Ishikawa (cell line): ENCODE data around the gene GABRA5.

Experiments used
- CEBPB ChIP-seq: IDR thresholded peaks from 2 replicates; pipeline ENCODE4 v1.6.1; 2012
- CREB1 ChIP-seq: IDR thresholded peaks from 2 replicates; pipeline ENCODE4 v1.6.1; 2012; ENCODE audit warnings: low read depth
- EGR1 ChIP-seq: IDR thresholded peaks from 2 replicates; pipeline ENCODE4 v1.6.1; 2012
- EP300 ChIP-seq: IDR thresholded peaks from 2 replicates; pipeline ENCODE4 v1.6.1; 2012; ENCODE audit warnings: borderline replicate concordance
- FOXM1 ChIP-seq: IDR thresholded peaks from 2 replicates; pipeline ENCODE4 v1.6.1; 2012; ENCODE audit warnings: low read depth, borderline replicate concordance
- MAX ChIP-seq: IDR thresholded peaks from 2 replicates; pipeline ENCODE4 v1.6.1; 2012
- NFIC ChIP-seq: IDR thresholded peaks from 2 replicates; pipeline ENCODE4 v1.6.1; 2012
- RAD21 ChIP-seq: IDR thresholded peaks from 2 replicates; pipeline ENCODE4 v1.6.1; 2012; ENCODE audit warnings: low read depth
- TAF1 ChIP-seq: IDR thresholded peaks from 2 replicates; pipeline ENCODE4 v1.6.1; 2012; ENCODE audit warnings: low read depth, mild to moderate bottlenecking
- TCF12 ChIP-seq: IDR thresholded peaks from 2 replicates; pipeline ENCODE4 v1.6.1; 2012; ENCODE audit warnings: low read depth
- TEAD4 ChIP-seq: IDR thresholded peaks from 2 replicates; pipeline ENCODE4 v1.6.1; 2012
- USF1 ChIP-seq: IDR thresholded peaks from 2 replicates; pipeline ENCODE4 v1.6.1; 2012
- YY1 ChIP-seq: IDR thresholded peaks from 2 replicates; pipeline ENCODE4 v1.6.1; 2012; ENCODE audit warnings: low read depth
- ZBTB7A ChIP-seq: IDR thresholded peaks from 2 replicates; pipeline ENCODE4 v1.6.1; 2012; ENCODE audit warnings: low read depth
- TF ChIP-seq, protein P1 (sequence below): IDR thresholded peaks from 2 replicates; pipeline ENCODE4 v1.6.1; 2012; ENCODE audit warnings: low read depth, mild to moderate bottlenecking

GABRA5 gene

GRCh38 chr15:26968806-26969205 lies 101.9 kb downstream of the GABRA5 start:
- TF ChIP-seq ZBTB7A: no peak
- TF ChIP-seq, protein P1, sequence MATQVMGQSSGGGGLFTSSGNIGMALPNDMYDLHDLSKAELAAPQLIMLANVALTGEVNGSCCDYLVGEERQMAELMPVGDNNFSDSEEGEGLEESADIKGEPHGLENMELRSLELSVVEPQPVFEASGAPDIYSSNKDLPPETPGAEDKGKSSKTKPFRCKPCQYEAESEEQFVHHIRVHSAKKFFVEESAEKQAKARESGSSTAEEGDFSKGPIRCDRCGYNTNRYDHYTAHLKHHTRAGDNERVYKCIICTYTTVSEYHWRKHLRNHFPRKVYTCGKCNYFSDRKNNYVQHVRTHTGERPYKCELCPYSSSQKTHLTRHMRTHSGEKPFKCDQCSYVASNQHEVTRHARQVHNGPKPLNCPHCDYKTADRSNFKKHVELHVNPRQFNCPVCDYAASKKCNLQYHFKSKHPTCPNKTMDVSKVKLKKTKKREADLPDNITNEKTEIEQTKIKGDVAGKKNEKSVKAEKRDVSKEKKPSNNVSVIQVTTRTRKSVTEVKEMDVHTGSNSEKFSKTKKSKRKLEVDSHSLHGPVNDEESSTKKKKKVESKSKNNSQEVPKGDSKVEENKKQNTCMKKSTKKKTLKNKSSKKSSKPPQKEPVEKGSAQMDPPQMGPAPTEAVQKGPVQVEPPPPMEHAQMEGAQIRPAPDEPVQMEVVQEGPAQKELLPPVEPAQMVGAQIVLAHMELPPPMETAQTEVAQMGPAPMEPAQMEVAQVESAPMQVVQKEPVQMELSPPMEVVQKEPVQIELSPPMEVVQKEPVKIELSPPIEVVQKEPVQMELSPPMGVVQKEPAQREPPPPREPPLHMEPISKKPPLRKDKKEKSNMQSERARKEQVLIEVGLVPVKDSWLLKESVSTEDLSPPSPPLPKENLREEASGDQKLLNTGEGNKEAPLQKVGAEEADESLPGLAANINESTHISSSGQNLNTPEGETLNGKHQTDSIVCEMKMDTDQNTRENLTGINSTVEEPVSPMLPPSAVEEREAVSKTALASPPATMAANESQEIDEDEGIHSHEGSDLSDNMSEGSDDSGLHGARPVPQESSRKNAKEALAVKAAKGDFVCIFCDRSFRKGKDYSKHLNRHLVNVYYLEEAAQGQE: no peak
- TF ChIP-seq CREB1: no peak
- TF ChIP-seq NFIC: no peak
- TF ChIP-seq TCF12: no peak
- no peak for TF ChIP-seq CEBPB
- TF ChIP-seq TEAD4: no peak
- TF ChIP-seq EGR1: no peak

DNA sequence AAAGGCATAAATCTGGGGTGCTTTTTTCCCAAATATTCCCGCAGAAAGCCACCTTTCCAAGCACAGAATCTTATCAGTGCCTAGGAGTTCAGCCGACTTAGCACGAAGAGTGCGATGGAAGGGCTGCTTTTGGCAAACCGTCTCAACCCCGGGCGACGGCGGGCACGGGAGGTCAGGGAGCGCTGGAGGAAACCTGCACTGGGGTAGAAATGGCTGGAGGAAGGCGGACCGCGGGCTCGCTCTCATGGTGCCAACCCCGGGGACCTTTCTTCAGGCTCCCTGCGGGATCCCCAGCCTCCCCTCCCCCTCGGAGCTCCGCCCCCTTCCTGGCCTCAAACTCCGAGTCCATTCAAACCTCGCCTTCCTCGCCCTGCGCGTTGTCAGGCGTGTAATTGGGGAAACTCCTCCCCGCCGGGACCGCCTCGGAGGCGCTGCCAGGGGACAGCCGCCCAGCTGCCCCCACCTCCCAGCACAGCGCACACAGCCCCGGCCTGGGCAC lies 103.9 kb downstream of the GABRA5 start, which contains the start of gene GABRG3:
Gene GABRG3, plus strand, starts transcription at position 470 of the 499 bp plus-strand sequence.
- TF ChIP-seq TAF1 (no peak), MAX (no peak), CEBPB (no peak), FOXM1 (no peak), RAD21 (no peak), CREB1 (no peak), ZBTB7A (no peak), YY1 (no peak), EGR1 (no peak), NFIC (no peak), TEAD4 (no peak), USF1 (no peak), TCF12 (no peak), EP300 (no peak)
- TF ChIP-seq, protein P1: no peak

DNA sequence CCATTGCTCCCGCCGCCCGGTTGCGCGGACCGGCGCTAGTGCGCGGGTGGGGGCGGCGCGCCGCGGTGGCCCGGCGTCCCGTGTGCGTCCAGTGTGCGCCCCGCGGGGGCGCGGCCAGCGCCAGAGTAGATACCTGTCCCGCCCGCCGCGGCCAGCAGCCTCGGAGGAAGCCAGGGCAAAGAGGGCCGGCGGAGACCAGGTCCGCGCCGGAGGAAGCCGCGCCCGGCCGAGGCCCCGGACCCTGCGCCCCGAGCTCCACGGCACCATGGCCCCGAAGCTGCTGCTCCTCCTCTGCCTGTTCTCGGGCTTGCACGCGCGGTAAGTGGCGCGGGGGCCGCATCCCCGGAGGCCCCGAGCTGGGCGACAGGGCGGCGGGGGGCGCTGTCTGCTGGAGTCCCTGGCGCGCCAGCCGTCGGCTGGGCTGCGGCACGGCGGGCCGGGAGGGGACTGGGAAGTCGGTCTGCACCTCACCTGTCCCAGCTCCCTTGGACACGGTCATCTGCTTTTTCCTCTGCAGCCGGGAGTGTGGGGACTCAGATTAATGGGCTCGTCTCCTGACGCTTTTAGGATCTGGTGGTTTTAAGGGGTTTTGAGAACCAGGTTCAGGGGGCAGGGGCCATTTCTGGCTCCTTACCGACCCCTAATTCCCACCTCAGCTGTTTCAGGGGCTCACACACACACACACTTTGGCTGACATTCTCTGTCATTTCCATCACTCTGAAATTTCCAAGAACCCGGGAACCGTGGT lies 104.6 kb downstream of the GABRA5 start:
- no peak for TF ChIP-seq TCF12
- no peak for TF ChIP-seq TAF1
- TF ChIP-seq EP300: no peak
- TF ChIP-seq CEBPB: no peak
- no peak for TF ChIP-seq NFIC
- TF ChIP-seq ZBTB7A: no peak
- TF ChIP-seq USF1: no peak
- TF ChIP-seq RAD21: no peak
- no peak for TF ChIP-seq EGR1
- no peak for TF ChIP-seq CREB1
- TF ChIP-seq, protein P1: no peak
- no peak for TF ChIP-seq MAX

- no peak for TF ChIP-seq TCF12
- TF ChIP-seq, protein P1: no peak
- TF ChIP-seq FOXM1: no peak
- no peak for TF ChIP-seq ZBTB7A
- no peak for TF ChIP-seq CREB1
- no peak for TF ChIP-seq RAD21
- TF ChIP-seq MAX: no peak
- TF ChIP-seq USF1: no peak
- no peak for TF ChIP-seq NFIC
- no peak for TF ChIP-seq YY1
- no peak for TF ChIP-seq TEAD4
- no peak for TF ChIP-seq EP300
- no peak for TF ChIP-seq EGR1
- TF ChIP-seq CEBPB: no peak
- no peak for TF ChIP-seq TAF1
These were observed 105.8 kb downstream of the GABRA5 start for GRCh38 chr15:26972636-26973035.
